Measurements from ENCODE around the gene STK25. TPM values are rescaled to one million over a fixed set of nuclear protein-coding genes. Genes with fewer than 3 reads are reported as not detected.
A peak's percentile ranks its signal among the peaks of the same experiment; 100 is the strongest.

Gene STK25
- total RNA-seq, 1 experiment from 2014 or later, result 159 TPM

GRCh38 chr2:241493092-241493491 is 15.3 kb downstream of the STK25 start:
- TF ChIP-seq CTCF (IDR thresholded peaks at IDR 0.05; ENCODE audit: unreplicated experiment), result no peak
- H3K27ac Mint-ChIP-seq (ENCODE audit: unreplicated experiment), result no peak overlapping the region
- DNase-seq, result no peak
- intact Hi-C loops (cut with micrococcal nuclease; ENCODE audit: unreplicated experiment), result no loop called here
- CTCF ChIA-PET, result no interaction called here
- BruUV-seq (replicated peaks), result no TSS peak
- no peaks in the 10 kb centered on the region for H3K4me1 Mint-ChIP-seq (ENCODE audit: low read depth, unreplicated experiment)
- no peaks in the 10 kb centered on the region for H3K9me3 Mint-ChIP-seq (ENCODE audit: low read depth, unreplicated experiment)
- no peak overlapping the region for H3K4me3 Mint-ChIP-seq (ENCODE audit: low read depth, unreplicated experiment)
- peaks cover 50% of the 10 kb centered on the region for H3K36me3 Mint-ChIP-seq (ENCODE audit: insufficient read depth, unreplicated experiment)
- H3K27me3 Mint-ChIP-seq (ENCODE audit: unreplicated experiment), result no peaks in the 10 kb centered on the region

DNA sequence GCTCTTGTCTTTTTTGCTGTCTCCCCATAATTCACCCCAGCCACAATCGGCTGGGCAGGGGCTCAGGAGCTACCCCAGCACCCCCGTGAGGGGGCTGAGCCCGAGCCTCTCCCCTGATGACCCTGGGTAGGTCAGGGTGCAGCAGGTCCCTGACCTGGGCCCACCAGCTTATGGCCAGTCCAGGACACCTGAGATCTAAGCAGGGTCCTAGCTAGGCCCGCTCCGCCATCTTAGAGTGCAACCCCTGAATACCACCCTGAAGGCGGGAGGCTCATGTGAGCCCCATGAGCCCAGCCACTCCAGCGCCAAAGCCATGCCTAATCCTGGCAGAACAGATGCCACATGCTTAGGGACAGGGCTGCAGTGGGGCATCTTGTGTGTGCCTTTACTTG is 16.2 kb downstream of the STK25 start:
- Mint-ChIP-seq H3K4me3 (ENCODE audit: low read depth, unreplicated experiment) (no peak overlapping the region), H3K9me3 (ENCODE audit: low read depth, unreplicated experiment) (no peaks in the 10 kb centered on the region), H3K27ac (ENCODE audit: unreplicated experiment) (no peak overlapping the region), H3K36me3 (ENCODE audit: insufficient read depth, unreplicated experiment) (peaks cover 46% of the 10 kb centered on the region), H3K4me1 (ENCODE audit: low read depth, unreplicated experiment) (no peaks in the 10 kb centered on the region), H3K27me3 (ENCODE audit: unreplicated experiment) (no peaks in the 10 kb centered on the region)
- CTCF ChIA-PET, result interaction anchor here (0.6 kb wide), 1 partner anchor 16 kb away, joined by 3 read pairs; no protein-coding TSS in a partner anchor
- intact Hi-C loops (cut with micrococcal nuclease; ENCODE audit: unreplicated experiment), result no loop called here
- TF ChIP-seq CTCF (IDR thresholded peaks at IDR 0.05; ENCODE audit: unreplicated experiment), result no peak
- no peak for DNase-seq
- BruUV-seq (replicated peaks), result no TSS peak

GRCh38 chr2:241491549-241492173 is 16.7 kb downstream of the STK25 start:
- H3K4me1 Mint-ChIP-seq (ENCODE audit: low read depth, unreplicated experiment), result no peaks in the 10 kb centered on the region
- CTCF ChIA-PET, result interaction anchor here (0.6 kb wide), 1 partner anchor 16 kb away, joined by 3 read pairs; no protein-coding TSS in a partner anchor
- no peaks in the 10 kb centered on the region for H3K9me3 Mint-ChIP-seq (ENCODE audit: low read depth, unreplicated experiment)
- H3K27me3 Mint-ChIP-seq (ENCODE audit: unreplicated experiment), result no peaks in the 10 kb centered on the region
- DNase-seq, result no peak
- H3K4me3 Mint-ChIP-seq (ENCODE audit: low read depth, unreplicated experiment), result no peak overlapping the region
- H3K27ac Mint-ChIP-seq (ENCODE audit: unreplicated experiment), result no peak overlapping the region
- no TSS peak for BruUV-seq (replicated peaks)
- peaks cover 45% of the 10 kb centered on the region for H3K36me3 Mint-ChIP-seq (ENCODE audit: insufficient read depth, unreplicated experiment)
- intact Hi-C loops (cut with micrococcal nuclease; ENCODE audit: unreplicated experiment), result no loop called here
- no peak for TF ChIP-seq CTCF (IDR thresholded peaks at IDR 0.05; ENCODE audit: unreplicated experiment)

DNA sequence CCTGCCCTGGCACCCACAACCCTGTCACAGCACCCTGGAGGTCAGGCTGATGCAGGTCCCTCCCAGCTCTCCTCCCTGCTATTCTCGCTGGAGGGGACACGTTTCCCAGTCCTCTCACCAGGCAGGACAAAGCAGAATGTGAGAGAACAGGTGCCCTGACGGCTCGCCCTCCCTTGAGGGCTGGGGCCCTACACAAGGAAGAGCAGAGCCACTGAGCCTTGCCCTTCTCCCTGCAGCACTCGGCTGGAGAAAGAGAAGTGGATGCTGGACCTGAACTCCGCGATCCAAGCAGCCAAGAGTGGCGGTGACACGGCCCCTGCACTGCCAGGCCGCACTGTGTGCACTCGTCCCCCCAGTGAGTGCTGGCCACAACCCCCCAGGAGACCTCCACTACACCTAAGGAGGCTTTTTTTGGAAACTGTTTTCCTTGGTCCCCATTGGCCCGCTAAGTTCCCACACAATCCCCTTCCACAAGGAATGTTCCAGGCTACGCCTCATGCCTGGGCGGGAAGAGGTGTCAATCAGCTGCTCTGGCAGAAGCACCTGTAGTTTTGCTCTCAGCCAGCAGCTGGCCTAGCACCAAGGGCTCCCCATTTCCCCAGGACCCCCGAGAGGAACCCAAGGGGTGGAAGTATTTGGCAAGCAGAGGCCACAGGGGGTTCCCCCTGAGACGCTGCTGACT is 17.4 kb downstream of the STK25 start:
- peaks cover 41% of the 10 kb centered on the region for H3K36me3 Mint-ChIP-seq (ENCODE audit: insufficient read depth, unreplicated experiment)
- no peak for TF ChIP-seq CTCF (IDR thresholded peaks at IDR 0.05; ENCODE audit: unreplicated experiment)
- no peaks in the 10 kb centered on the region for H3K27me3 Mint-ChIP-seq (ENCODE audit: unreplicated experiment)
- CTCF ChIA-PET, result no interaction called here
- DNase-seq, result no peak
- H3K4me3 Mint-ChIP-seq (ENCODE audit: low read depth, unreplicated experiment), result no peak overlapping the region
- peak overlapping the region; percentile 58 for H3K27ac Mint-ChIP-seq (ENCODE audit: unreplicated experiment)
- intact Hi-C loops (cut with micrococcal nuclease; ENCODE audit: unreplicated experiment), result no loop called here
- no TSS peak for BruUV-seq (replicated peaks)
- H3K4me1 Mint-ChIP-seq (ENCODE audit: low read depth, unreplicated experiment), result no peaks in the 10 kb centered on the region
- no peaks in the 10 kb centered on the region for H3K9me3 Mint-ChIP-seq (ENCODE audit: low read depth, unreplicated experiment)
